T follicular helper cell (primary cell): ENCODE results near the gene MAP6.
A peak's percentile ranks its signal among the peaks of the same experiment; 100 is the strongest.

Experiments used
- DNase-seq: peaks from one replicate; pipeline ENCODE4 v3.0.0-alpha.2; 2020; ENCODE audit warnings: low read depth

Gene MAP6

DNA sequence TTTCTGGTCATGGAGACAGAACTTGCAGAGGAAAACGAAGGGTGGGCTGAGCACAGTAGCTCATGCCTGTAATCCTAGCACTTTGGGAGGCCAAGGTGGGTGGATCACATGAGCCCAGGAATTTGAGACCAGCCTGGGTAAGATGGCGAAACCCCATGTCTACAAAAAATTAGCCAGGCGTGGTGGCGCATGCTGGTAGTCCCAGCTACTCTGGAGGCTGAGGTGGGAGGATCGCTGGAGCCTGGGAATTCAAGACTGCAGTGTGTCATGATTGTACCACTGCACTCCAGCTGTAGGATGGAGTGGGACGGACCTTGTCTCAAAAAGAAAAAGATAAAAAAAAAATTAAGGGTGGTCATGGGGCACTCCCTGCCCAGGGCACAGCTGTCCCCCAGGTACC is 100.9 kb downstream of the MAP6 start:
- no peak for DNase-seq

GRCh38 chr11:75566763-75567279 is 102.0 kb downstream of the MAP6 start:
- no peak for DNase-seq

DNA sequence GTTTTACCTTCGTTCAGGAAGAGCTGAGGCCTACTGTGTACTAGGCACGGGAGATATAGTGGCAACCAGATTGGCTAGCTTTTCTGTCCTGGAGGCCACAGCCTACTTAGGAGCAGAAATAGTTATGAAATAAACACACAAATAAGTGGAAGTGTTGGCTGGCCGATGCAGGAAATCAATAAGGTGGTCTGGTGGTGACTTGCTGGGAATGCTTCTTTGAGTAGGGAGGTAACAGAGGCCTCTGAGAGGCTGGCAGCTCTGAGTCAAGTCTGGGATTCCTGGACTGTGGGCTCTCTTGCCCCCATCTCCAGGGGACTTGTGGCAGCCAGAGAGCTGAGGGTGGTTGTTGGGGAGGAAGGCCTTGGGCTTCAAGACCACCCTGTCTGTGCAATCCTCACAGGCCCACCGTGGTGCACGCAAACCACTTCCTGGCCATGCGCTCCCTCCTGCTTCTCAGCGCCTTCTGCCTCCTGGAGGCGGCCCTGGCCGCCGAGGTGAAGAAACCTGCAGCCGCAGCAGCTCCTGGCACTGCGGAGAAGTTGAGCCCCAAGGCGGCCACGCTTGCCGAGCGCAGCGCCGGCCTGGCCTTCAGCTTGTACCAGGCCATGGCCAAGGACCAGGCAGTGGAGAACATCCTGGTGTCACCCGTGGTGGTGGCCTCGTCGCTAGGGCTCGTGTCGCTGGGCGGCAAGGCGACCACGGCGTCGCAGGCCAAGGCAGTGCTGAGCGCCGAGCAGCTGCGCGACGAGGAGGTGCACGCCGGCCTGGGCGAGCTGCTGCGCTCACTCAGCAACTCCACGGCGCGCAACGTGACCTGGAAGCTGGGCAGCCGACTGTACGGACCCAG is 102.7 kb downstream of the MAP6 start:
- no peak for DNase-seq

DNA sequence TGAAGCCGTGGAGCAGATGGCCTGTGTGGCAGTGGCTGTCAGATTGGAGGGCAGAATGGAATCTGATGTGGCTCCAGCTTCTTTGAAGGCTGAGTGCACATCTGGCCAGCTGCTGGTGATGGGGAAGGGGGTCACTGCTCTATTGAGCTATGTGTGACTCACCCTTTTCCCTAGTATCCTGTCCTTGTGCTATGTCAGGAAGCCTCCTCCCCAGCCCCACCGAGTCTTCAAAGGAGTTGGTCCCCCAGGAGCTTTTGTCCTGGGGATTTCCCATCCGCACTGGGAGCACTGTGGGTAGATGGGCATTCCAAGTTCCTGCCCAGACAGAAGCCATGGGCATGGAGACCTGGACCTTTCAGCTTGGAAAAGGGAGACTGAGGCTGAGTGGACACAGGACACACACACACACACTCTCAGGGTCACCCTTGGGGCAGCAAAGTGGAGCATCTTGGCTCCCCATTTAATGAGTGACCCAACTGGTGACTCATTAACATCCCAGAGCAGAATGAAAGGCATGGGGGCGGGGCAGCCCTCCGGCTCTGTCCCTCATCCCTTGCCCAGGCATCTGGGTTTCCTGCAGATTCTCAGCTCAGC is 103.5 kb downstream of the MAP6 start:
- DNase-seq: no peak

DNA sequence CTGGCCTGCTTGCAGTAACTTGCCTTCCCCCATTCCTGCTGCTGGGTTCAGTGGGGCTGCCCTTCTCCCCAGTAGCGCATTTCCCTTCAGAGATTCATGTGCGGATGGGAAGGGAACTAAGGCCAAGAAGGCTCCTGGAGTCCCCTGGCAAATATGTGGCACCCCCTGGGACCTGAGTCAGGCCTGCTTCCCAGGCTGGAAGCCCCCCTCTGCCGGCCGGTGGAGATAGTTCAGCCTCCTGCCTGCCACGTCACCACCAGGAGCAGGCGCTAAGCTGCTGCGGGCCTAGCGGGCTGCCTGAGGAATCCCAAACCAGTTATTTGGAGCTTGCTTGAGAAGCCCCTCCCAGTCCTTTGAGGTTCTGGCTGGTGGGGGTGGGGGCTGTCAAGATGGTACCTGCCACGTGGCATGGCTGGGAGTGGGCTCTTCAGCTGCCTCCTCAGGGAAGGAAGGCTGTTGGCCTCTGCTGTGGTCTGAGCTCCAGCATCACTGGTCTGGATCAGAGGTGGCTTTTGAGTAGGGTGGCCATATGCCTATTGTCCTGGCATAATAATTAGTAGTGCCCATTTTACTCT is 104.8 kb downstream of the MAP6 start:
- DNase-seq: no peak

- no peak for DNase-seq
Measured at GRCh38 chr11:75563501-75563977, 105.3 kb downstream of the MAP6 start.

DNA sequence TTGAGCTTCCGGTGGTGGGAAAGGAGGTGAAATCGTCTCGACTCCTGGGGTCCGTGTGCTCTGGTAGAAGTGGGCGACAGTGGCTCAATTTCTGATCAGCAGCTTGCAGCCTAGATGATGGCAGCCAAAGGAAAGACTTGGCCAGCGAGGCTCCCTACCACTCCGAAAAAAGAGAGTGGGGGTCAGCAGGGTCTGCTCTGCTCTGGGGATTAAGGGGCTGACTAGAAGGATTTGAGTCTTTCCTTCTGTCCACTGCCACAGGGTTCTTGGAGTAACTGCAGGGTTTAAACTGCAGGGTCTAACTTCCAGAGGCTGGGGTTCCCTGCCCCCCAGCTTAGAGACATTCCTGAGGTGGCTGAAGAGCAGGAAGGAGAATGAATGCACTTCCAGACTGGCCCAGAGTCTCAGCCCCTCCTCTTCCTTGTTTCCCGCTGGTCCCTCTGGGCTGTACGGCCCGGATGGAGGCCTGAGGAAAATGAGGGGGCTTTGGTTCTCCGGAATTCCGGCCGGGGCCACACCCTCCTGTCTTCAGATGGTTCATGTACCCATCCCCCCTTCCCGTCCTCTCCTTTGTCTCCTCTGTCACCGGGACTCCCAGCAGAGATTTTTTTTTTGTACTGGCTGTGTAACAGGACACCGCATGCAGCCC is 105.9 kb downstream of the MAP6 start:
- no peak for DNase-seq

GRCh38 chr11:75562048-75562835 is 106.6 kb downstream of the MAP6 start, which contains the start of gene SERPINH1:
Gene SERPINH1 (plus strand): TSS chr11:75562253. CDS start chr11:75566350, 4,097 bp downstream.
- DNase-seq: peak; percentile 32

- no peak for DNase-seq
Measured at GRCh38 chr11:75561426-75562047, 107.3 kb downstream of the MAP6 start.

GRCh38 chr11:75560644-75561043 is 108.2 kb downstream of the MAP6 start:
- DNase-seq: no peak

DNA sequence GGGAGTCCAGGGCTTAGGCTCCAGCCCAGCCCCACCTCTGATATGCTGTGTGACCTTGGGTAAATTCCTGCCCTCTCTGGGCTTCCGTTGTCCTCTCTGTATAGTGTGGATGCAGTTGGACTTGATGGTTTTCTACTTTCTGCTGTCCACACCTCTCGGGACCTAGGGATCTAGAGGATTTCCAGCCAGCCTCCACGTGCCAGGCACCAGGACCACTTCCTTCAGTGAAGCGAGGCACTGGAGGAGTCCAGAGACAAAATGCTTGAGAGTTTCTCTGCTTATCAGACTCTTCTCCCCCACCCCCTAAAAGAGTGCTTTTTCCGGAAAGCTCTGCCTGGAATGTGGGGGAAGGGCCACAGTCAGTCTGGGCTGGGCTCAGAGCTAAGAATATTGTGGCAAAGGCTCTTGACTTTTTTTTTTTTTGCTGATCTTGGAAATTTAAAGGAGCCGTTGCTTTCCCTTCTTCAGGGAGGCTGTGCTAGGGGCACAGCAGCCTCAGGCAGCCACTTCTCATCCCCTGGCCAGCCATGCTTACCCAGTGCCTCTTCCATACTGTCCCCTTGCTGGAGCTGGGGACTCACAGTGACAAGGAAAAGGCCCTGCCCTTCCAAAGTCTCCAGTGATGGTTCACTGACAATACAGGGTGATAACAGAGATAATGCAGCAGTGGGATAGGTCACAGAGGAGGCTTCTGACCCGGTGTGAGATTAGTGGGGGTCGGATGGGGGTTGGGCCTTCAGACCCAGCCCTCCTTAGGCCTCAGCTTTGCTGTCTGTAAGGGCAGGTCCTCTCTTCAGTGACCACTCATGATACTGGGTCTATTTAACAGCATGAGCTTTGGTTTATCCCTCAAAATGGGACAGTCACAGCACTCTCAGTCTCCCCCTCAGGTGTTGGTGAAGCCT is 109.6 kb downstream of the MAP6 start:
- no peak for DNase-seq

GRCh38 chr11:75557666-75558494 is 111.0 kb downstream of the MAP6 start:
- DNase-seq: no peak

- no peak for DNase-seq
Measured at GRCh38 chr11:75556275-75556674, 112.6 kb downstream of the MAP6 start.

DNA sequence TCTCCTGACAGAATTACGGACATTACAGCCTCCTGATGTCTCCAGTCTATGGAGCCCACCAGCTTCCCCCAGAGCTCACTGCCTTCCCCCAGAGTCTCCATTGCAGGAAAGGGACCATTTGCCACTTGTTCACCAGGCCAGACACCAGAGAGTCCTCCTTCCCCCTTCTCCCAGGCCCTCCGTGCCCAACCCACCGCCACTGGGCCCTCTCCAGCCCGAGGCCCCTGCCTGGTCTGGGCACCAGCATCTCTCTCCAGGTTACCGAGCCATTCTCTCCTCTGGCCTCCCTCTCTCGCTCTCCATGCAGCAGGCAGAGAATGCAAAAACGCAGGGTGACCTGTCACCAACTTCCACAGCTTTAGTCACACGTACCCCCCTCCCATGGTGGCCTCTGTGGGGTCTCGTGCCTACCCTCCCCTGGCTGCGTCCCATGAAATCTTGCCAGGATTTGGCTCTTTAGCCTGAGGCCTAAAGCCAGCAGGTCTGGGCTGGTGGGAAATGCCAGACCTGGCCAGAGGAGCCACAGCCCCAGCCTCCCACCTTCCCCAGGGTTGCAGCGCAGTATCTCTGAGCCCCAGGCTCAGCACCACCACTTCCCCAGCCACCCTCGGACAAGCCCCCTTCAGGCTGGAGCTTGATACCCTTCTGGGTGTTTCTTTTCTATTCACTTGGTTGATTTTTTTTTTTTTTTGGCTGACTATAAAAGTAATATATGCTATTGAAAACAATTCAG is 113.6 kb downstream of the MAP6 start:
- no peak for DNase-seq

DNA sequence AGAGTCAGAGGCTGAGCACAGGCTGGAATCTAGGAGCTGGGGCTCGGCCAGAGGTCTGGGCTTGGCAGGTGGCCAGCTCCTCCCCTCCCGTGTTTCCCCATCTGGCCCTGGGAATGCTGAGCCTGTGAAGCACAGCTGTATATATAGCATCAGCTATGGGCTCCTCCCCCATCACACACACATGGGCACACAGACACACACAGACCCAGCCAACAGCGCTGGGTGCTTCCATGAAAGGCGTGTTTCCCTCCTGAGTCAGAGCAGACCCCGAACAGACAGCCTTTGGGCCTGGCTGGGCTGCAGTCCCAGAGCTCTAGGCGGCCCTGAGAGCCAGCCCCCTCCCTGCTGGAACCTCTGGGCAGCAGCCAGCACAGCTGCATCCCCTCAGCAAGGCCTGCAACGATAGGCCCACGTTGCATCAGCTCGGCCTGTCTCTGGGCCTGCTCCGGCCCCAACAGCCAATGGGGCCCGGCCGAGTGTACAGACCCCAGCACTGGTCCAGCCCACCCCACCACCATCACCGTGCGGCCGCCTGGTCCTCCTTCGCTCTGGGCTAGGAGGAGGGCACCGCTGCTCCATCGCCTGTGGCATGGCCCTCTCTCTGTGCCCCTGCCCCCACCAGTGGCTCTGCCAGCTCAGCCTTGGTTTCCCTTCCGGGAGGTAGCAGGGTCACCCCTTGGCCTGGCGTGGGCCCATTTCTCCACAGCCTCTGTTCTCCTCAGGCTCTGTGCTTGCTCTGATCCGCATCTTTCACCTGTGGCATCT is 114.4 kb downstream of the MAP6 start:
- DNase-seq: no peak

DNA sequence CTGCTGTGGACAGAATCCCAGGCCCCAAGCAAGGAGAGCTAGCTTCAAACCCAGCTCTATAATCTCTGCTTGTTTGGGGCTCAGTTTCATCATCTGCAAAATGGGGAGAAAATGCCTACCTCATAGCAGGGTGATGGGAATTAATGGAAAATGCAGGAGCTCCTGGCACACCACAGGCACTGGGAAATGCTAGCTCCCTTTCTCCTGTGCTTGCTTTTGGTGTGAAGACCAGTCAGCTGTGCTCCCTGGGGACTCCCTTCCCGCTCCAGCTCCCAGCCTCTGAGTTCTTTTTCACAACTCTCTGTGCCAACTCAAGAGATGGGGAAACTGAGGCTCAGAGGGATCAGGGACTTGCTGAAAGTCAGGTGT is 115.0 kb downstream of the MAP6 start:
- no peak for DNase-seq

GRCh38 chr11:75553182-75553581 is 115.7 kb downstream of the MAP6 start:
- no peak for DNase-seq
